ENCODE data around the gene DNPEP.

DNA sequence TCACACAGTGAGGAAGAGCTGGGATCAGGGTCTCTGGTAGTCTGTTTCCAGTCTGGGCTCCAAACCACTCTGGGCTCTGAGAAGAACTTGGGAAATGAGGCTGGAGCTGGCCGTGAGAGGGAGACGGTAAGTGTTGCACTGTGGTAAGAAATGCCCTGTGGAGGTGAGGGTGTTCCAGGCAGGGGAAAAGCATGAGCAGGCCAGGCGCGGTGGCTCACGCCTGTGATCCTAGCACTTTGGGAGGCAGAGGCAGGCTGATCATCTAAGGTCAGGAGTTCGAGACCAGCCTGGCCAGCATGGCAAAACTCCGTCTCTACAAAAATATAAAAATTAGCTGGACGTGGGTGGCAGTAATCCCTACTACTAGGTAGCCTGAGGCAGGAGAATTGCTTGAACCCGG is 16.1 kb upstream of the DNPEP start:
- TF ChIP-seq POLR2AphosphoS5 (IDR thresholded peaks at IDR 0.05; ENCODE audit: low read depth, low read length) (no peak), POLR2A (IDR thresholded peaks at IDR 0.05; ENCODE audit: low read depth, low read length) (no peak), TAF1 (IDR thresholded peaks at IDR 0.05; ENCODE audit: low read depth, low read length) (no peak), PAX5 (IDR thresholded peaks at IDR 0.05; ENCODE audit: insufficient read depth, low read length, severe bottlenecking) (no peak), SPI1 (IDR thresholded peaks at IDR 0.05; ENCODE audit: low read depth, low read length) (no peak), POU2F2 (IDR thresholded peaks at IDR 0.05; ENCODE audit: low read depth, low read length) (no peak)
